GM19324 (cell line): ENCODE data around the gene FCN3.
A peak's percentile ranks its signal among the peaks of the same experiment; 100 is the strongest.

Experiments
- ATAC-seq: cut with Tn5 transposase; IDR thresholded peaks from one replicate; pipeline ENCODE4 v1.9.1; 2021; ENCODE audit warnings: mild to moderate bottlenecking, moderate library complexity; ENCODE audit not compliant: unreplicated experiment, low FRiP score

The FCN3 gene

GRCh38 chr1:27345272-27345671 is 29.4 kb downstream of the FCN3 start:
- ATAC-seq, result no peak

- no peak for ATAC-seq
Observed at GRCh38 chr1:27343639-27344025, 31.0 kb downstream of the FCN3 start.

- peak; percentile 47 for ATAC-seq
Observed at GRCh38 chr1:27342778-27343638, 31.6 kb downstream of the FCN3 start.

- no peak for ATAC-seq
Observed at GRCh38 chr1:27342391-27342777, 32.2 kb downstream of the FCN3 start.

- ATAC-seq, result peak; percentile 47
Observed at GRCh38 chr1:27341525-27342252, 32.9 kb downstream of the FCN3 start, which contains the start of gene SYTL1. TSS of gene SYTL1 (plus strand) at chr1:27342022. CDS start at chr1:27345335, 3,313 bp downstream.

GRCh38 chr1:27339213-27339612 is 35.4 kb downstream of the FCN3 start:
- no peak for ATAC-seq

- ATAC-seq, result no peak
Observed at GRCh38 chr1:27338751-27339150, 35.9 kb downstream of the FCN3 start.

- no peak for ATAC-seq
Observed at GRCh38 chr1:27336756-27337155, 37.9 kb downstream of the FCN3 start.

GRCh38 chr1:27335506-27336422 is 38.9 kb downstream of the FCN3 start:
- ATAC-seq, result no peak

GRCh38 chr1:27333717-27334279 is 40.8 kb downstream of the FCN3 start:
- no peak for ATAC-seq

- no peak for ATAC-seq
Observed at GRCh38 chr1:27332536-27333281, 41.9 kb downstream of the FCN3 start.

- ATAC-seq, result no peak
Observed at GRCh38 chr1:27331922-27332321, 42.7 kb downstream of the FCN3 start.

- no peak for ATAC-seq
Observed at GRCh38 chr1:27331426-27331825, 43.2 kb downstream of the FCN3 start.

- no peak for ATAC-seq
Observed at GRCh38 chr1:27330786-27331185, 43.8 kb downstream of the FCN3 start.

GRCh38 chr1:27327964-27328363 is 46.7 kb downstream of the FCN3 start:
- ATAC-seq, result no peak

- no peak for ATAC-seq
Observed at GRCh38 chr1:27325286-27325685, 49.3 kb downstream of the FCN3 start.

GRCh38 chr1:27322569-27323240 is 51.9 kb downstream of the FCN3 start:
- peak; percentile 8 for ATAC-seq

- peak; percentile 95 for ATAC-seq
Observed at GRCh38 chr1:27321813-27322568, 52.6 kb downstream of the FCN3 start, which contains the start of gene TMEM222. TSS of gene TMEM222 (plus strand) at chr1:27322163. CDS start at chr1:27322198, 35 bp downstream.
